ENCODE data around the gene GAGE12J.
"Not testable (repeated sequence)": the region's sequence is repeated elsewhere in the genome, so short reads cannot be mapped to it uniquely, and the experiment has no call there.

DNA sequence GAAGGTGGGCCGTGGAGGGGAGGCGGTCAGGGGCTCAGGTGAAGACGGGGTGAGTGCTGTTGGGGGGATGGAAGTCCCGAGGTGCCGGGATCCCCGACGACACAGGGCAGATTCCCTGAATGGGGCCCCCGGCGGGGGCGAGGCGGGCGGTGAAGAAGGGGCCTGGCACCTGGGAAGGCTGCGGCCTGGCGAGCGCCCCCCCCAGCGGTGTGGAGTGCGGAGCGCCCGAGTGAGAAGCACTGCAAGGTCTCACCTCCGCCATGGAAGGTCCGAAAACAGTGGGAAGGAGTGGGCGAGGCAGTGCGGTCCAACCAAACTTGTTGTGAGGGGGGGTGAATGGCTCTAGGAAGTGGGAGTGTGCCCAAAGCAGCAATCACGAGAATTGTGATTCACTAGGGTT lies 19.6 kb downstream of the GAGE12J start:
- not testable (repeated sequence) for TF ChIP-seq CTCF (IDR thresholded peaks at IDR 0.05; ENCODE audit: low read depth, low read length, poor library complexity, severe bottlenecking); EZH2phosphoT487 (IDR thresholded peaks at IDR 0.05; ENCODE audit: borderline replicate concordance, low read length)
